HCT116 (cell line): Measurements from ENCODE around the gene CWC15.
"Not testable (repeated sequence)": the region's sequence is repeated elsewhere in the genome, so short reads cannot be mapped to it uniquely, and the experiment has no call there.

ENCODE experiments used
- ATF3 ChIP-seq: IDR thresholded peaks from 2 replicates; pipeline ENCODE4 v1.6.1; 2012
- CEBPB ChIP-seq: IDR thresholded peaks from 2 replicates; pipeline ENCODE4 v1.6.1; 2012; ENCODE audit warnings: low read depth
- CTCF ChIP-seq, 3 experiments: fragments of 200-600 bp in 1 of 3; sonication (generic) in 1 of 3; IDR thresholded peaks in 2 of 3; conservative IDR thresholded peaks in 1 of 3; 2 replicates each; pipeline ENCODE4 v1.5.1; 2012 to 2017; ENCODE audit warnings: low read depth in 2 of 3, low read length in 2 of 3, antibody characterized with exemption in 1 of 3, borderline replicate concordance in 1 of 3, control low read depth in 1 of 3, mild to moderate bottlenecking in 1 of 3, mixed read lengths in 1 of 3, mixed run types in 1 of 3, moderate library complexity in 1 of 3; ENCODE audit not compliant: insufficient read depth in 1 of 3
- EZH2 ChIP-seq: fragments of 200-600 bp; sonication (generic); IDR thresholded peaks from 2 replicates; pipeline ENCODE4 v1.6.1; 2017; ENCODE audit warnings: antibody characterized with exemption, mixed run types
- JUND ChIP-seq: IDR thresholded peaks from 2 replicates; pipeline ENCODE4 v1.6.1; 2012
- MAX ChIP-seq: IDR thresholded peaks from 2 replicates; pipeline ENCODE4 v1.6.1; 2012
- POLR2A ChIP-seq: IDR thresholded peaks from 2 replicates; pipeline ENCODE4 v1.7.0; 2011; ENCODE audit warnings: borderline replicate concordance; ENCODE audit not compliant: insufficient read depth, insufficient read length; ENCODE audit errors: extremely low read depth
- POLR2AphosphoS5 ChIP-seq: IDR thresholded peaks from 2 replicates; pipeline ENCODE4 v1.6.1; 2011; ENCODE audit warnings: mild to moderate bottlenecking, low read depth, low read length, moderate library complexity
- RAD21 ChIP-seq: IDR thresholded peaks from 2 replicates; pipeline ENCODE4 v1.6.1; 2012; ENCODE audit warnings: low read depth, mild to moderate bottlenecking
- REST ChIP-seq: IDR thresholded peaks from 2 replicates; pipeline ENCODE4 v1.6.1; 2012; ENCODE audit warnings: low read depth
- SP1 ChIP-seq: IDR thresholded peaks from 2 replicates; pipeline ENCODE4 v1.6.1; 2012; ENCODE audit warnings: low read depth
- ZNF274 ChIP-seq: fragments of 200-500 bp; sonication (Bioruptor generic); IDR thresholded peaks from 2 replicates; pipeline ENCODE4 v1.6.1; 2014; ENCODE audit warnings: mild to moderate bottlenecking, low read depth, low read length, inconsistent platforms

- TF ChIP-seq CTCF (IDR thresholded peaks at IDR 0.05 in 2 of 3, conservative IDR thresholded peaks at IDR 0.05 in 1 of 3; ENCODE audit: borderline replicate concordance in 1 of 3, insufficient read depth in 1 of 3, low read depth in 2 of 3, low read length in 2 of 3); POLR2A; JUND; RAD21; CEBPB; ATF3; MAX; REST; EZH2; ZNF274; SP1; POLR2AphosphoS5: not testable (repeated sequence)
Measured at GRCh38 chr11:94913718-94914394, 59.5 kb downstream of the CWC15 start.
